Mesendoderm (in vitro differentiated cells): ENCODE data around the gene HILPDA. TPM values are rescaled to one million over a fixed set of nuclear protein-coding genes. Genes with fewer than 3 reads are reported as not detected.

Experiments used
- DNase-seq: peaks from one replicate; pipeline ENCODE4 v3.0.0; 2013
- H2AK5ac ChIP-seq: 2 replicates; pipeline ENCODE4 v1.6.1; 2013; ENCODE audit warnings: low read length, inconsistent platforms
- H2BK120ac ChIP-seq: 2 replicates; pipeline ENCODE4 v1.6.1; 2013; ENCODE audit warnings: low read depth, mild to moderate bottlenecking, low read length, moderate library complexity, mixed read lengths
- H2BK15ac ChIP-seq: replicated peaks from 2 replicates; pipeline ENCODE4 v1.6.1; 2013; ENCODE audit warnings: low read depth, mild to moderate bottlenecking, moderate library complexity
- H2BK5ac ChIP-seq: 2 replicates; pipeline ENCODE4 v1.6.1; 2013; ENCODE audit warnings: low read length, inconsistent platforms
- H3K18ac ChIP-seq: 2 replicates; pipeline ENCODE4 v1.6.1; 2013; ENCODE audit warnings: mild to moderate bottlenecking, low read length, mixed read lengths
- H3K23ac ChIP-seq: one replicate; pipeline ENCODE4 v1.6.1; 2013; ENCODE audit warnings: low read length
- H3K27ac ChIP-seq: 2 replicates; pipeline ENCODE4 v1.5.1; 2013; ENCODE audit warnings: low read depth, mild to moderate bottlenecking, inconsistent platforms, low read length, moderate library complexity
- H3K27me3 ChIP-seq: 2 replicates; pipeline ENCODE4 v1.6.1; 2013; ENCODE audit warnings: low read length, control low read depth, mild to moderate bottlenecking, inconsistent platforms; ENCODE audit not compliant: insufficient read depth, poor library complexity
- H3K36me3 ChIP-seq: 2 replicates; pipeline ENCODE4 v1.6.1; 2013; ENCODE audit warnings: low read length, inconsistent platforms; ENCODE audit not compliant: control insufficient read depth, insufficient read depth
- H3K4ac ChIP-seq: one replicate; pipeline ENCODE4 v1.6.1; 2013; ENCODE audit warnings: low read depth, mild to moderate bottlenecking, low read length, moderate library complexity
- H3K4me1 ChIP-seq: 2 replicates; pipeline ENCODE4 v1.6.1; 2013; ENCODE audit warnings: low read depth, low read length, inconsistent platforms; ENCODE audit not compliant: control insufficient read depth
- H3K4me2 ChIP-seq: 2 replicates; pipeline ENCODE4 v1.6.1; 2013; ENCODE audit warnings: low read length
- H3K4me3 ChIP-seq: 2 replicates; pipeline ENCODE4 v1.5.1; 2013; ENCODE audit warnings: mild to moderate bottlenecking, low read length
- H3K56ac ChIP-seq: one replicate; pipeline ENCODE4 v1.6.1; 2013; ENCODE audit warnings: low read length
- H3K79me1 ChIP-seq: 2 replicates; pipeline ENCODE4 v1.6.1; 2013; ENCODE audit warnings: low read length, inconsistent platforms
- H3K79me2 ChIP-seq: 2 replicates; pipeline ENCODE4 v1.6.1; 2013; ENCODE audit warnings: mild to moderate bottlenecking, low read length; ENCODE audit not compliant: control insufficient read depth, insufficient read depth
- H3K9ac ChIP-seq: 2 replicates; pipeline ENCODE4 v1.6.1; 2013; ENCODE audit warnings: low read length, inconsistent platforms
- H4K5ac ChIP-seq: one replicate; pipeline ENCODE4 v1.6.1; 2013; ENCODE audit warnings: low read length
- H4K8ac ChIP-seq: one replicate; pipeline ENCODE4 v1.6.1; 2013; ENCODE audit warnings: low read depth, mild to moderate bottlenecking, control low read depth, low read length, moderate library complexity
- WGBS: extraction: QIAGEN DNeasy Blood & Tissue Kit; methylation state at CpG from one replicate; pipeline ENCODE4 v1.1.7; 2013; ENCODE audit warnings: low lambda C conversion rate, missing lambda C conversion rate; ENCODE audit not compliant: insufficient coverage; ENCODE audit errors: extremely low coverage; 5-methylcytosine and 5-hydroxymethylcytosine counted together
- polyA plus RNA-seq, 2 experiments: library from polyadenylated mRNA; stranded (reverse); fragments of 200-250 nt; gene quantifications; one replicate each; pipeline ENCODE4 v1.2.3, GENCODE V29; 2013

Gene HILPDA
- 27.9 TPM for polyA plus RNA-seq (2013, experiment 1 of 2)
- 28.8 TPM for polyA plus RNA-seq (2013, experiment 2 of 2)

GRCh38 chr7:128455543-128456254 lies at the start of gene HILPDA:
TSS of gene HILPDA (plus strand) at chr7:128455878. CDS start at chr7:128457269, 1,391 bp downstream.
- peaks cover 17% of the 10 kb centered on the region for H3K79me1 ChIP-seq
- H3K36me3 ChIP-seq, result no peaks in the 10 kb centered on the region
- peak within 1 kb of the TSS; percentile 97 for H3K4me2 ChIP-seq
- peak within 1 kb of the TSS; percentile 90 for H2BK5ac ChIP-seq
- H4K8ac ChIP-seq, result no peak within 1 kb of the TSS
- peak within 1 kb of the TSS; percentile 65 for H3K27ac ChIP-seq
- H3K23ac ChIP-seq, result no peak within 1 kb of the TSS
- H3K4me3 ChIP-seq, result peak within 1 kb of the TSS; percentile 98
- H3K18ac ChIP-seq, result peak within 1 kb of the TSS; percentile 96
- H3K4ac ChIP-seq, result peak within 1 kb of the TSS; percentile 89
- H3K79me2 ChIP-seq, result peaks cover 27% of the 10 kb centered on the region
- peak within 1 kb of the TSS; percentile 100 for H3K56ac ChIP-seq
- DNase-seq, result peak; percentile 87
- H3K9ac ChIP-seq, result peak within 1 kb of the TSS; percentile 99
- no peak within 1 kb of the TSS for H2BK15ac ChIP-seq
- WGBS, result no CpG with 5 or more reads among the region's 64 CpGs
- H4K5ac ChIP-seq, result peak within 1 kb of the TSS; percentile 74
- H2AK5ac ChIP-seq, result peak within 1 kb of the TSS; percentile 28
- no peaks in the 10 kb centered on the region for H3K27me3 ChIP-seq
- no peak within 1 kb of the TSS for H2BK120ac ChIP-seq
- H3K4me1 ChIP-seq, result peaks cover 14% of the 10 kb centered on the region

GRCh38 chr7:128406314-128407232 lies 49.1 kb upstream of the HILPDA start:
- Histone ChIP-seq H4K8ac (no peak overlapping the region), H2BK120ac (no peak overlapping the region), H3K56ac (no peak overlapping the region), H3K79me1 (no peaks in the 10 kb centered on the region), H2AK5ac (no peak overlapping the region), H3K4me3 (no peak overlapping the region), H2BK5ac (no peak overlapping the region), H3K23ac (no peak overlapping the region), H2BK15ac (no peak overlapping the region), H3K79me2 (no peaks in the 10 kb centered on the region), H3K4me2 (no peak overlapping the region), H3K36me3 (peaks cover 2% of the 10 kb centered on the region), H3K27me3 (peaks cover 17% of the 10 kb centered on the region), H3K9ac (no peak overlapping the region), H3K27ac (no peak overlapping the region), H4K5ac (no peak overlapping the region), H3K18ac (no peak overlapping the region), H3K4me1 (peaks cover 8% of the 10 kb centered on the region), H3K4ac (no peak overlapping the region)
- WGBS, result no CpG with 5 or more reads among the region's 17 CpGs
- peak; percentile 18 for DNase-seq

GRCh38 chr7:128407233-128407589 lies 48.5 kb upstream of the HILPDA start:
- no peak overlapping the region for H3K56ac ChIP-seq
- no peak overlapping the region for H2BK15ac ChIP-seq
- H3K79me2 ChIP-seq, result no peaks in the 10 kb centered on the region
- peaks cover 8% of the 10 kb centered on the region for H3K4me1 ChIP-seq
- no peak overlapping the region for H3K27ac ChIP-seq
- no peak overlapping the region for H4K8ac ChIP-seq
- no peak overlapping the region for H4K5ac ChIP-seq
- H3K4ac ChIP-seq, result no peak overlapping the region
- H3K27me3 ChIP-seq, result peaks cover 17% of the 10 kb centered on the region
- H3K9ac ChIP-seq, result no peak overlapping the region
- H3K4me2 ChIP-seq, result no peak overlapping the region
- no peak overlapping the region for H3K23ac ChIP-seq
- H3K4me3 ChIP-seq, result no peak overlapping the region
- no peak overlapping the region for H2AK5ac ChIP-seq
- H2BK5ac ChIP-seq, result no peak overlapping the region
- no CpG with 5 or more reads among the region's 7 CpGs for WGBS
- no peak overlapping the region for H2BK120ac ChIP-seq
- H3K36me3 ChIP-seq, result peaks cover 2% of the 10 kb centered on the region
- DNase-seq, result no peak
- no peak overlapping the region for H3K18ac ChIP-seq
- H3K79me1 ChIP-seq, result no peaks in the 10 kb centered on the region

- peak; percentile 13 for DNase-seq
- Histone ChIP-seq H3K4me2 (no peak overlapping the region), H4K5ac (no peak overlapping the region), H3K27me3 (peaks cover 17% of the 10 kb centered on the region), H4K8ac (no peak overlapping the region), H2AK5ac (no peak overlapping the region), H3K79me2 (no peaks in the 10 kb centered on the region), H3K4ac (no peak overlapping the region), H3K56ac (no peak overlapping the region), H3K23ac (no peak overlapping the region), H3K18ac (no peak overlapping the region), H3K4me1 (peaks cover 8% of the 10 kb centered on the region), H2BK120ac (no peak overlapping the region), H3K9ac (no peak overlapping the region), H3K36me3 (peaks cover under 1% of the 10 kb centered on the region), H3K79me1 (no peaks in the 10 kb centered on the region), H2BK5ac (no peak overlapping the region), H3K4me3 (no peak overlapping the region), H3K27ac (no peak overlapping the region), H2BK15ac (no peak overlapping the region)
- WGBS, result no CpG with 5 or more reads among the region's 11 CpGs
Observed at GRCh38 chr7:128407751-128408708, 47.6 kb upstream of the HILPDA start.
